Mucosa of stomach (tissue), 1 donor: Measurements from ENCODE around the gene ZBTB38.

Source experiments
- H3K27me3 ChIP-seq: one replicate; pipeline ENCODE4 v1.7.0; 2013; ENCODE audit warnings: mild to moderate bottlenecking, low read length; ENCODE audit not compliant: control insufficient read depth, insufficient read depth
- H3K36me3 ChIP-seq: one replicate; pipeline ENCODE4 v1.7.0; 2013; ENCODE audit warnings: low read length; ENCODE audit not compliant: control insufficient read depth, insufficient read depth
- H3K4me1 ChIP-seq: one replicate; pipeline ENCODE4 v1.7.0; 2013; ENCODE audit warnings: mild to moderate bottlenecking, low read length; ENCODE audit not compliant: control insufficient read depth, insufficient read depth
- H3K4me3 ChIP-seq: one replicate; pipeline ENCODE4 v1.7.0; 2013; ENCODE audit warnings: low read length
- H3K9ac ChIP-seq: one replicate; pipeline ENCODE4 v1.7.0; 2013; ENCODE audit warnings: mild to moderate bottlenecking, low read length, moderate library complexity
- H3K9me3 ChIP-seq: one replicate; pipeline ENCODE4 v1.7.0; 2013; ENCODE audit warnings: mild to moderate bottlenecking, low read length, moderate library complexity; ENCODE audit not compliant: control insufficient read depth
- donor health status: Pancreatic carcinoma.

ZBTB38 gene

DNA sequence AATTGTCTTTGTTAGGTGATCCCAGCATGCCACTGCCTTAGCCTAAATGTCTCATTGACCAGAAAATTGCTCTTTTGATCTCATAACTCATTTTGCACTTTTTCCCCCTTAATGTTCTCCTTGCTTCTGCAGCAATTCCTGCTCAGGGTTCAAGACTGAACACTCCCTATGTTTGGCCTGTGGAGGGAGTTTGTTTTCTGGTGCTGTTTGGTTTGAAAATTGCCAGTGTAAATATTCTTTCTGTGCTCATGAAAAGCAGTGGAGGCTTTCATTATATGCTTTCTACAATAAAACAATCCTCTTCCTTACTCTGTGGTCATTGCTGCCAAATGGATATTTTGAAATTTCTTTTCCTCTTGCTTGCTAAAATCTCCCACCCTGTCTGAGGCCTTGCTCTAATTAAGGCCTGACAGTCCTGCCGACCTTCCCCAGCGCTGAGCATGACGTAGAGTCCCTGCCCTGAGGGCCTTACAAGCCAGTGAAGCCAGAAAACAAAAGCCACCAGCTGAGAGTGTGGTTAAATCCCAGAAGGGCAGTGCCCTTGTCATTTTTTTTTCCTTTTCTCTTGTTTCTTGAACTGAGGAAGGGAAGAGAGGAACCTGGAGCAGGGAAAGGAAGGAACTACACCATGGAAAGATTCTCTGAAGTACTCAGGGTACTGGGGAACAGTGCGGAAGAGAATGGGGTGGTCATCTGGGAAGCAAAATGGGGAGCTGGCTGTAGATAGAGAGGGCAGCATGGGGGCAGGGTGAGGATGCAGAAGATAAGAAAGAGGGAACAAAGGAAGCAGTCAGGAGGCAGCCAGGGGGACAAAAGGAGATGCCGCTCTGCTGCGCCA lies 24.8 kb downstream of the ZBTB38 start:
- H3K4me3 ChIP-seq: no peak overlapping the region
- peaks cover 17% of the 10 kb centered on the region for H3K4me1 ChIP-seq
- no peak overlapping the region for H3K9ac ChIP-seq
- H3K9me3 ChIP-seq: no peaks in the 10 kb centered on the region
- no peaks in the 10 kb centered on the region for H3K27me3 ChIP-seq
- H3K36me3 ChIP-seq: no peaks in the 10 kb centered on the region

DNA sequence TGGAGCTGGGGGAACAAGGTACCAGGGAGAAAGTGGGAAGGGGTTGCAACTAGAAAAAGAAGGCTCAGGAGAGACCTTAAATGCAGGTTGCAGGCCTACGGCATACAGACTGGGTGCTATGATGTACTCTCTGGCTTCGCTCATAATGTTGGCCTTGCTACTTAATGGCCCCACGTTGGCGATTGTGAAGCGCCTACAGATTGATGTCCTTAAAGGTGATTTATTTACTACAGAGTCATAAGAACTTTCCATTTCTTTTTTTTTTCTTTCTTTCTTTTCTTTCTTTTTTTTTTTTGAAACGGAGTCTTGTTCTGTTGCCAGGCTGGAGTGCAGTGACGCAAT lies 25.4 kb downstream of the ZBTB38 start:
- Histone ChIP-seq H3K4me1 (peaks cover 17% of the 10 kb centered on the region), H3K9ac (no peak overlapping the region), H3K9me3 (no peaks in the 10 kb centered on the region), H3K4me3 (no peak overlapping the region), H3K36me3 (no peaks in the 10 kb centered on the region), H3K27me3 (no peaks in the 10 kb centered on the region)

DNA sequence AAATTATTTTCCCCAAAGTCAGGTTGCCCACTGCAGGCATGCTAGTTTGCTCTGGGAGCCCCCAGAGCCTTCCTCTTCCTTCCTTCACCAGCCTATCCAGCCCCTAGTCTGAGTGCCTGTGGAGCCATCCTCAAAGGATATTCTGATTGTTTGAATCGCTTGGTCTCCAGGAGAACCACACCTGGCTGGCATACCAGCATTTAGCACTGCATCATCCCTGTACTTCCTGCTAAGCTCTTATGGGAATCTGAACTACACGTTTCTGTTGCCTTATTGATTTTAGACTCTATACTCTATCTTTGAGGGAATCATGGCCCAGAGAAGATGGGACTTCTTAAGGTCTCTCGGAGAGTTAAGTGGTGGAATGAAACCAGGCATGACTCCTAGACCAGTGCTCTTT lies 26.3 kb downstream of the ZBTB38 start:
- Histone ChIP-seq H3K9me3 (no peaks in the 10 kb centered on the region), H3K9ac (no peak overlapping the region), H3K4me3 (no peak overlapping the region), H3K27me3 (no peaks in the 10 kb centered on the region), H3K4me1 (peaks cover 18% of the 10 kb centered on the region), H3K36me3 (no peaks in the 10 kb centered on the region)

DNA sequence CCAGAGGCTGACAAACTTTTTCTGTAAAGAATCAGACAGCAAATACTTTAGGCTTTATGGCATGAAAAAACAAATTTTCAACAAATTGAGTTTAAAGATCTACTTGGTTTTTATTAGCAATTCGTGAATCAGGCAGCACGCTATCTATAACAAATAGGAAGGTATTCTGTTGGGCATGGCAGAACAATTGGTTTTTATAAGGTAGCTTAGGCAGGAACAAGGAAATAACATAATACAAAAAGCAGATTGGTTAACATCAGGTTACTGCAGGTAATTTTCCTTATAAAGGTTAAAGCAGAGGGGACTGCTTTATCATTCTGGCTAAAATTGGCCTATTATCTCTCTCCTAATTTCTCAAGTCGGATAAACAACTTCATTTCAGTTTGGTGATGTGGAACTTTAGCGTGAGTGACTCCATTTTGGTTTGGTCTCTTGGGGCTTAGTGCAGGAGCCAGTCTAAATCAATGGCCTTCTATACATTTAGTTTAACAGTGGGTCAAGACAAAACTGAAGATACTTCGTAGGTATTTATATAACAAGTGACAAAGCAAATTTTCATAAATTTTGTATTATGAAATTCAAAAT lies 26.8 kb downstream of the ZBTB38 start:
- peaks cover 18% of the 10 kb centered on the region for H3K4me1 ChIP-seq
- no peak overlapping the region for H3K9ac ChIP-seq
- H3K36me3 ChIP-seq: no peaks in the 10 kb centered on the region
- no peaks in the 10 kb centered on the region for H3K27me3 ChIP-seq
- no peak overlapping the region for H3K4me3 ChIP-seq
- no peaks in the 10 kb centered on the region for H3K9me3 ChIP-seq

DNA sequence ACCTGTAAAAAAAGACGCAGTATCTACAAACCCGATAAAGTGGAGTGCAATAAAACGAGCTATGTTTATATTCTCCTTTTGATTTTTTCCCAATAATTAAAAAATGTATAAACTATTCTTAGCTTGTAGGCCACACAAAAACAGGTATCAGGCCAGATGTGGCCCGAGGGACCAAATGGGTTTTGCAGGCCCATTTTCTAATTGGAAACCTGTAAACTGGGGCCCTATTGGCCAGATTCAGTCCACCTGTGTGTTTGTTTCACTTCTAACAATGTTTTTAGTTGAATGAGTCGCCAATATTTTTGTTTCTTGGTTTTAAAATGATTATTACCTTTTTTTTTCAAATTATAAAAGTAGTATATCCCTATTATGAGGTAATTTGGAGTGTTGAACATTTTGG lies 29.7 kb downstream of the ZBTB38 start:
- H3K27me3 ChIP-seq: no peaks in the 10 kb centered on the region
- peaks cover 28% of the 10 kb centered on the region for H3K4me1 ChIP-seq
- no peaks in the 10 kb centered on the region for H3K9me3 ChIP-seq
- H3K9ac ChIP-seq: no peak overlapping the region
- H3K36me3 ChIP-seq: no peaks in the 10 kb centered on the region
- no peak overlapping the region for H3K4me3 ChIP-seq

DNA sequence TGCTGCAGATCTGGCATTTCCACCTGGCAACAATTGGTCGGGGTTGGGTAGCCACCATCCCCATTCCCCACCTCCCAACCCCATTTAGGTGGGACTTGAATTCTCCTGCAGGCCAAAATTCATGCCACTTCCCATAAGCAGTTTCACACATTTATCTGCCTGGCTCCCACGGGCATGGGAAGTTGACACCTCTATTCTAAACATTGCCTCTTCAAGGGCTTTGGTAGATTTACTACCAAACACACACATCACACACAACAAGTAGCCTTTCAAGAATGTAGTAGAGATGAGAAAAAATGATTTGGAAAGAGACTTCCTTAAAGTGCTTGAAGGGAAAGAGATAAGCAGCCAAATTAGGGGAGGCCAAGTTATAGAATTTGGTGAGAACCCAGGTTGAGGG lies 30.9 kb downstream of the ZBTB38 start:
- Histone ChIP-seq H3K27me3 (no peaks in the 10 kb centered on the region), H3K9me3 (no peaks in the 10 kb centered on the region), H3K36me3 (no peaks in the 10 kb centered on the region), H3K4me1 (peaks cover 24% of the 10 kb centered on the region), H3K4me3 (no peak overlapping the region), H3K9ac (no peak overlapping the region)

DNA sequence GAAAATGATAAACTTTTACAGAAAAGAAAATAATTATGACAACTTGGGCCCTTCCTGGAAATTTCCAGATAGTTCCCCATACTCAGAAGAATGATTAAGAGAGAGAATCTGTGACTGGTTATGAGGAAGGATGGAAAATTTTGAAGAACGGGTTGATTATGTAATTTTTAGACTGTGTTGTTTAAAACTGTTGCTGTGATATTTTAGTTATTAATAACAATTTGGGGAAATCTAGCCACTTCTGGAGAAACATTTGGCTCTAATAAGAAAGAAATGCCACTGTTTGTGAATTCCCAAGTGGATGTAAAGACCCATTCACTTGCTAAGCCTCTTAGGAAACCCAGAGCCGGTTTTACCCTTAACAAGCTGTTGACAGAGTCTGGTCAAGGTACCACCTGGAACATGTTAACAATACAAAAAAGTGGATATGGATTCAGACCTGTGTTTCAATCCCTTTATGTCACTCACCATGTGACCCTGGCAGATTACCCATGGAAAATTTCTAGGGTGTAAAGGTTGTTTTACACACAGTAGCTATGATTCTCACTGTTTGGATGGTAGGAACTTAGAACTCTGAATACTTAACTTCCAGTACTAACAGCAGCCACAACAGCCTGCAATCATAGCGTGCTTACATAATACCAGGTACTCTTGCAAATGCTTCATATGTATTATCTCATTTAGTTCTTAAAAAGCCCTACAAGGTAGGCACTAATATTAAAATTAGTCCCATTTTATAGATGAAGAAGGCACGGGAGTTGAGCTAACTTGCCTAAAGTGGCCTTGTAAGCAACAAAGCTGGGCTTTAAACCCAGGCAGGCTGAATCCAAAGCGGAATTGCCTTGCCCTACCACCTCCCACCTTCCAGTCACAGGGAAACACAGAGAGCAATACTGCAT lies 32.0 kb downstream of the ZBTB38 start:
- H3K9ac ChIP-seq: no peak overlapping the region
- H3K4me1 ChIP-seq: peaks cover 19% of the 10 kb centered on the region
- H3K27me3 ChIP-seq: no peaks in the 10 kb centered on the region
- no peaks in the 10 kb centered on the region for H3K36me3 ChIP-seq
- H3K9me3 ChIP-seq: no peaks in the 10 kb centered on the region
- H3K4me3 ChIP-seq: no peak overlapping the region

DNA sequence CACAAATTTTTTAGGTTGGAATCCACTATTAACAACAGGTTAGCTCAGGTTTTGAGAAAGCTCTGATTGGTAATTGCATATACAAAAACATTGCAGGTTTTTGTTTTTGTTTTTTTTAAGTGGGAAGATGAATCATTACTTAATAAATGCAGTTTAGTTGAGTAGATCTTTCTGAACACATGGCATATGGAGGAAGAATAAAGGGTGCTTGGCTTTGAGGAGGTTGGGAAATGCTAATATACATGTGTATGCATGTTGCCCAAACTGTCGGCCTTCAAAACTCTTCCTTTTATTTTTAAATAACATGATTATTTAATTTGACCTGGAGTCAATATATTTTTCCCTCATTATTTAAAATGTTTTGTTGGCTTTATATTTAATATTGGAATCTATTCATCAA lies 32.8 kb downstream of the ZBTB38 start:
- no peaks in the 10 kb centered on the region for H3K9me3 ChIP-seq
- H3K4me3 ChIP-seq: no peak overlapping the region
- H3K4me1 ChIP-seq: peaks cover 19% of the 10 kb centered on the region
- no peaks in the 10 kb centered on the region for H3K36me3 ChIP-seq
- H3K27me3 ChIP-seq: no peaks in the 10 kb centered on the region
- H3K9ac ChIP-seq: peak overlapping the region; percentile 92

DNA sequence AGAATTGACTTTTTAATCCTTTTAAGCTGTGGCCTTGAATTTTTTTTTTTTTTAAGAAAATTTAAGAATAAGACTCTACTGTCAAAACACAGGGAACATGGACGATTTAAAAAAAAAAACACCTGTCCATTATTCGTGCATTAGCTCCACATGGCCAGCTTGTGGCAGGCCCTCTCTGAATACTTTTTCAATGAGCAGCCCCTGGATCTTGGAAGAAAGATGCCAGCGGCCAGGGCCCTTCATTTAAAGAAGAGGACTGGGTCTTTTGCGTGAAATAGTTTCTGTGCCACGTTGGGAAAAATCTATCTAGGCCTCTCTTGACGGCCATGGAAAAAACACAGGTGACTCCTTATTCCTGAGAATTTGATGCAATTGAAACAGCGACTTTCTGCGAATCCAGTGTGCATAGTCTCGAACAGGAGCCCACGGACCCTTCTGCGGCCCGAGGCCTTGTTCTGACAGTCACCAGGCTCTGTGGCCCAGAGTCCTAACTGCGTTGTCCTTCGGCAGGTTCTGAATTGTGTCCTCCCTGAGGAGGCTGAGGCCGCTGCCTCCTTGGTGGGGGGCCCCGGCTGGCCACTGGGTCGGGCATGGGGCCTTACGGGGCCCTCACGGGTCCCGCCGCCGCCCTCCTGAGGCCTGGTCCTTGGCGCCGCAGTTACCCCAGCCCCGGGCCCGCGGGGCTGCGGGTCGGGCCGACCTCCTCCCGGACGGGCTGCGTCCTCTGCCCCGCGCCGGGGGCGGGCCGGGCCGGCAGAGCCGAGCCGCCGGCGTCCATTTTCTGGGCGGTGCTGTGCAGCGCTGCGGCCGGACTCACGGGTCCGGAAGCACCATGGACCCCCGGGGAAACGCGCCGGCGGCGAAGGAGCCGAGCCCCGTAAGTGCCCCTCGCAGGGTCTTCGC lies 33.5 kb downstream of the ZBTB38 start:
- no peaks in the 10 kb centered on the region for H3K27me3 ChIP-seq
- peaks cover 19% of the 10 kb centered on the region for H3K4me1 ChIP-seq
- peak overlapping the region; percentile 92 for H3K9ac ChIP-seq
- H3K36me3 ChIP-seq: peaks cover 4% of the 10 kb centered on the region
- peak overlapping the region; percentile 57 for H3K4me3 ChIP-seq
- H3K9me3 ChIP-seq: no peaks in the 10 kb centered on the region

DNA sequence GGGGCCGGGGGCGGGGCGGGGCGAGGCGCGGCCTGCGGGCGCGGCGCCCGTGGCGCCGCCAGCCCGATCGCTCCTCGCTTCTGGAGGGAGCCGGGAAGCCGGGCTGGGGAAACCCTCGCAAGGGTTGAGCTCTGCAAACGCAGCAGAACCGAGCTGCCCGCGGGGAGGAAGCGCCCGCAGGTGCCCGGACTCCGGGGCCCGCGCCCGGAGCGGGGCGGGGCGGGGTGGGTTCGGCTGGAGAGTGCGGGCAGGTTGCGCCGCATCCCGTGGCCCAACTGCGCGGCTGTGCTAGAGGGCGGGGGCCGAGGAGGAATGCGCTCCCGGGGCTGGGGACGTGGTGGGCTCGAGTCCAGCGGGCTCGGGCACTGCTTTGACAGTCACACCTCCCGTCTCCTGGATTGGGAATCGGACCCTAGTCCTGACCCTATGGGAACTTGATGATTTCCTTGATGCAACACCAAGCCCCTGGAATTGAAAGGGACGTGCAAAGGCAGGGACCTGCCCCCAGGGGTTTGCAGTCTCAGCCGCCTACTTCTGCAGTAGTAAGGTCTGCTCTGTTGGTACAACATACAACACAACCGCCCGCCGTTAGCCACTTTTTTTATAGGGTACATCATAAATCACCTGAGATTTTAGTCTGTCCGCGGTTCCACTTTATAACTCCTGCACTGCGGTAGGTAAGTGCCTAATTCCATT lies 34.3 kb downstream of the ZBTB38 start:
- no peaks in the 10 kb centered on the region for H3K9me3 ChIP-seq

DNA sequence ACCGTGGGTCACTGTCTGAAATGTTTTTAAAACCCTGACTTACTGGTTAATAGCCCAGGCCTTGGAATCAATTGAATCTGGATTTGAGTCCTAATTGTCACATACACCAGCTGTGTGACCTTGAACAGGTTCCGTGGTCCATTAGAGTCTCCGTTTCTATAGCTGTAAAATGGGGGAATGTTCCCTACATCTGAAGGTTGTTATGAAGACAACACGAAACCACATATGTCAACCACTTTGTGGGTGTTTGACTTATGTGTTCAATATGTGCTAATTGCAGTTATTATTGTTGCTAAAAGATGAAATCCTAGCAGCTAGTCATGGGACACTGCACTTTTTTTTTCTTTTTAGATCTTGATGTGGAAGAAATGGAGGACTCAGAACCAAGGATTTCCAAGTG lies 35.3 kb downstream of the ZBTB38 start:
- Histone ChIP-seq H3K9me3 (no peaks in the 10 kb centered on the region), H3K4me1 (peaks cover 20% of the 10 kb centered on the region), H3K27me3 (no peaks in the 10 kb centered on the region), H3K4me3 (no peak overlapping the region), H3K9ac (peak overlapping the region; percentile 92), H3K36me3 (peaks cover 4% of the 10 kb centered on the region)

More for the DNA sequence above, 34.3 kb downstream of the ZBTB38 start:
- Histone ChIP-seq H3K4me1 (peaks cover 19% of the 10 kb centered on the region), H3K9ac (peak overlapping the region; percentile 92), H3K4me3 (peak overlapping the region; percentile 73), H3K36me3 (peaks cover 4% of the 10 kb centered on the region), H3K27me3 (no peaks in the 10 kb centered on the region)
